Lung (tissue), 12 donors: ENCODE data around the gene PLD2. TPM values are rescaled to one million over a fixed set of nuclear protein-coding genes. Genes with fewer than 3 reads are reported as not detected.

Source experiments
- ATAC-seq: fragments of 200-7000 bp; cut with Tn5 transposase; one replicate; pipeline ENCODE4 v1.9.1; 2020; ENCODE audit warnings: moderate number of reproducible peaks; ENCODE audit not compliant: insufficient read depth, low FRiP score
- DNase-seq, 3 donors: peaks; one replicate each; pipeline ENCODE4 v3.0.0-alpha.2; 2013 to 2017
- H3K27ac ChIP-seq, 2 donors: one replicate each; pipeline ENCODE4 v1.5.1; 2013; ENCODE audit warnings: mild to moderate bottlenecking in 2 of 2, moderate library complexity in 2 of 2, control low read depth in 1 of 2, inconsistent platforms in 1 of 2, low read depth in 1 of 2, low read length in 1 of 2
- H3K27me3 ChIP-seq, 3 donors: one replicate each; pipeline ENCODE4 v1.5.1; 2013; ENCODE audit warnings: low read length in 2 of 3; ENCODE audit not compliant: control insufficient read depth in 3 of 3, insufficient read depth in 3 of 3
- H3K36me3 ChIP-seq, 4 donors: one replicate each; pipeline ENCODE4 v1.5.1; 2013; ENCODE audit warnings: low read length in 4 of 4, mild to moderate bottlenecking in 1 of 4, moderate library complexity in 1 of 4; ENCODE audit not compliant: control insufficient read depth in 4 of 4, insufficient read depth in 4 of 4
- H3K4me1 ChIP-seq, 5 donors: one replicate each; pipeline ENCODE4 v1.5.1; 2013; ENCODE audit warnings: low read length in 5 of 5, mild to moderate bottlenecking in 2 of 5, moderate library complexity in 1 of 5; ENCODE audit not compliant: control insufficient read depth in 5 of 5, insufficient read depth in 5 of 5
- H3K4me3 ChIP-seq: one replicate; pipeline ENCODE4 v1.5.1; 2013; ENCODE audit warnings: mild to moderate bottlenecking, control low read depth, moderate library complexity
- H3K9ac ChIP-seq, 2 donors: one replicate each; pipeline ENCODE4 v1.5.1; 2013; ENCODE audit warnings: low read length in 2 of 2, control low read depth in 1 of 2; ENCODE audit not compliant: insufficient read depth in 1 of 2
- H3K9me3 ChIP-seq, 4 donors: one replicate each; pipeline ENCODE4 v1.5.1; 2013; ENCODE audit warnings: low read length in 3 of 4, mild to moderate bottlenecking in 1 of 4, moderate library complexity in 1 of 4; ENCODE audit not compliant: control insufficient read depth in 4 of 4, insufficient read depth in 3 of 4
- WGBS, 2 donors: extraction: QIAGEN DNeasy Blood & Tissue Kit; methylation state at CpG; one replicate each; pipeline ENCODE4 v1.1.7; 2013; 5-methylcytosine and 5-hydroxymethylcytosine counted together
- polyA plus RNA-seq, 2 donors: library from polyadenylated mRNA; stranded (reverse); fragments of 200-250 nt; gene quantifications; one replicate each; pipeline ENCODE4 v1.2.1, GENCODE V29; 2013
- total RNA-seq, 2 donors: library from RNA; depleted of rRNA in 1 of 2; stranded (reverse); fragments of >200 nt in 1 of 2; gene quantifications; one replicate each; pipeline ENCODE4 v1.2.1, GENCODE V29; 2014 to 2021
- TF ChIP-seq, protein P1 (sequence below): IDR thresholded peaks from 2 replicates; pipeline ENCODE4 v1.5.1; 2012; ENCODE audit warnings: mild to moderate bottlenecking; ENCODE audit errors: control extremely low read depth, extremely low read depth
- donor health status: control.
- donor health status: control.
- donor health status: Bipolar disorder and iron deficiency.
- donor health status: healthy.
- donor health status: DM: yes; HTN: yes; CAD: no.

PLD2 gene
- total and polyA plus RNA-seq, 4 donors, result 18.0 to 42.3 (median 24.7) TPM

DNA sequence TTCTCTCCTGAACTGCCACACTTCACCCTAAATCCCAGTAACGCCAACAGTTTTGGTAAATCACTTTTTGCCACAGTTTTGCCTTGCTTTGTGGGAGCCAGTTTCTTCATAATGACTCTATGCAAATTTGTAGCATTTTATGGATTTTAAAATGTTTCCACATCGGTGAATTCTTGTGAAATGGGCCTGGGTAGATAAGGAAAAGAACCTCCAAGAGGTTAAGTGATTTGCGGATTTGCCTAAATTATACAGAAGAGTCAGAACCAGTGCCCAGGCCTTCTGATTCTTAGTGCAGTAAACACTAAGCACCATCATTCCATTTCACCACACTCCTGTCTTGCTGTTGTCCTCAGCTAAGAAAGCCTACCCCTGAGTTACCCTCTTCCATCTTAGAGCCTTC is 44.1 kb downstream of the PLD2 start:
- WGBS, 2 donors, result 69 to 77% methylated on average over 3 of the region's 3 CpGs
- Histone ChIP-seq H3K4me3 (no peak overlapping the region), H3K36me3 (peaks cover 0 to 7% (median under 1%) of the 10 kb centered on the region in 4 donors), H3K4me1 (peaks cover 0 to 33% (median 3%) of the 10 kb centered on the region in 5 donors), H3K9me3 (no peaks in the 10 kb centered on the region), H3K27me3 (no peaks in the 10 kb centered on the region), H3K27ac (no peak overlapping the region), H3K9ac (no peak overlapping the region)
- DNase-seq (no peak), ATAC-seq (no peak)
- TF ChIP-seq, protein P1, sequence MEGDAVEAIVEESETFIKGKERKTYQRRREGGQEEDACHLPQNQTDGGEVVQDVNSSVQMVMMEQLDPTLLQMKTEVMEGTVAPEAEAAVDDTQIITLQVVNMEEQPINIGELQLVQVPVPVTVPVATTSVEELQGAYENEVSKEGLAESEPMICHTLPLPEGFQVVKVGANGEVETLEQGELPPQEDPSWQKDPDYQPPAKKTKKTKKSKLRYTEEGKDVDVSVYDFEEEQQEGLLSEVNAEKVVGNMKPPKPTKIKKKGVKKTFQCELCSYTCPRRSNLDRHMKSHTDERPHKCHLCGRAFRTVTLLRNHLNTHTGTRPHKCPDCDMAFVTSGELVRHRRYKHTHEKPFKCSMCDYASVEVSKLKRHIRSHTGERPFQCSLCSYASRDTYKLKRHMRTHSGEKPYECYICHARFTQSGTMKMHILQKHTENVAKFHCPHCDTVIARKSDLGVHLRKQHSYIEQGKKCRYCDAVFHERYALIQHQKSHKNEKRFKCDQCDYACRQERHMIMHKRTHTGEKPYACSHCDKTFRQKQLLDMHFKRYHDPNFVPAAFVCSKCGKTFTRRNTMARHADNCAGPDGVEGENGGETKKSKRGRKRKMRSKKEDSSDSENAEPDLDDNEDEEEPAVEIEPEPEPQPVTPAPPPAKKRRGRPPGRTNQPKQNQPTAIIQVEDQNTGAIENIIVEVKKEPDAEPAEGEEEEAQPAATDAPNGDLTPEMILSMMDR, result no peak

DNA sequence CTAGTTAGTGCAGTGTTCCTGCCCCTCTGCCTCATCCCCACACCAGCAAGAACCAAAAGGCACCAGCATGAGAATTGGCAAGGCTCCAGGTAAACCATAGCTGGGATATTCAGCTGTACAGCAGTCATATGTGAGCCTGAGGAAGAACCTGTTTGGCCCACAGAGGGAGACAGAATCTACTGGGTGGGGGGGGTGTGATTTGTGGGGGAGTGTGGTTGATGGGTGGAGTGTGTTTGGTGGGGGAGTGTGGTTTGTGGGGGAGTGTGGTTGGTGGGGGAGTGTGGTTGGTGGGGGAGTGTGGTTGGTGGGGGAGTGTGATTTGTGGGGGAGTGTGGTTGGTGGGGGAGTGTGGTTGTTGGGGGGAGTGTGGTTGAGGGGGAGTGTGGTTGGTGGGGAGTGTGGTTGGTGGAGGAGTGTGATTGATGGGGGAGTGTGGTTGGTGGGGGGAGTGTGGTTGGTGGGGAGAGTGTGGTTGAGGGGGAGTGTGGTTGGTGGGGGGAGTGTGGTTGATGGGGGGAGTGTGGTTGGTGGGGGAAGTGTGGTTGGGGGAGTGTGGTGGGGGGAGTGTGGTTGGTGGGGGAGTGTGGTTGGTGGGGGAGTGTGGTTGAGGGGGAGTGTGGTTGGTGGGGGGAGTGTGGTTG is 45.7 kb downstream of the PLD2 start:
- H3K9me3 ChIP-seq, result no peaks in the 10 kb centered on the region
- no peak overlapping the region for H3K27ac ChIP-seq
- no peaks in the 10 kb centered on the region for H3K27me3 ChIP-seq
- H3K4me3 ChIP-seq, result no peak overlapping the region
- peaks cover 2 to 45% (median 4%) of the 10 kb centered on the region in 5 donors for H3K4me1 ChIP-seq
- H3K9ac ChIP-seq, result no peak overlapping the region
- TF ChIP-seq, protein P1, result no peak
- H3K36me3 ChIP-seq, result peaks cover 0 to 5% (median 2%) of the 10 kb centered on the region in 4 donors
- ATAC-seq (no peak), DNase-seq (peak in 2 of 3 donors; percentile 28 to 56)

DNA sequence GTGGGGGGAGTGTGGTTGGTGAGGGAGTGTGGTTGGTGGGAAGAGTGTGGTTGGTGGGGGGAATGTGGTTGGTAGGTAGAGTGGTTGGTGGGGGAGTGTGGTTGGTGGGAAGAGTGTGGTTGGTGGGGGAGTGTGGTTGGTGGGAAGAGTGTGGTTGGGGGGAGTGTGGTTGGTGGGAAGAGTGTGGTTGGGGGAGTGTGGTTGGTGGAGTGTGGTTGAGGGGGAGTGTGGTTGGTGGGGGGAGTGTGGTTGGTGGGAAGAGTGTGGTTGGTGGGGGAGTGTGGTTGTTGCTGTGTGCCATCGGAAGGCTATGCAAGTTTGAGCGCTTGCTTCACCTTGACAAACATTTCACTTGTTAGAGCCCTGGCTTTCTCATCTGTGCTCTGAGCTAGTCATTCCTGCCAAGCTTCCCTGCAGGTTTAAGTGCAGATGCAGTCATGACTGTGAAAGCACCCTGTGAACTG is 46.3 kb downstream of the PLD2 start:
- no peaks in the 10 kb centered on the region for H3K27me3 ChIP-seq
- WGBS, 2 donors, result 49 to 59% methylated on average over 2 of the region's 2 CpGs
- H3K9ac ChIP-seq, result no peak overlapping the region
- ATAC-seq, result no peak
- no peak for DNase-seq
- H3K27ac ChIP-seq, result peak overlapping the region in 1 of 2 donors; percentile 35
- H3K36me3 ChIP-seq, result peaks cover 0 to 5% (median 2%) of the 10 kb centered on the region in 4 donors
- H3K9me3 ChIP-seq, result no peaks in the 10 kb centered on the region
- H3K4me3 ChIP-seq, result no peak overlapping the region
- peaks cover 3 to 41% (median 8%) of the 10 kb centered on the region in 5 donors for H3K4me1 ChIP-seq
- TF ChIP-seq, protein P1, result no peak
